ENCODE data around the gene INPP5A. TPM values are rescaled to one million over a fixed set of nuclear protein-coding genes. Genes with fewer than 3 reads are reported as not detected.

INPP5A gene
- total and polyA plus RNA-seq, 7 donors, result 15.1 to 48.8 (median 40.9) TPM

GRCh38 chr10:132526676-132527075, 10.9 kb upstream of the INPP5A start:
- intact Hi-C loops (cut with DNase I), result no loop called here
- peak; percentile 15 to 40 for DNase-seq
- no peak overlapping the region for H3K4me3 ChIP-seq
- 77 to 81% (median 78%) methylated on average over 16 of the region's 16 CpGs for WGBS, 3 donors
- H3K4me1 ChIP-seq, result peaks cover 9% of the 10 kb centered on the region
- no peak overlapping the region for H3K27ac ChIP-seq
- TF ChIP-seq CTCF (IDR thresholded peaks at IDR 0.05), result no peak
- peaks cover 0 to 20% (median 0%) of the 10 kb centered on the region in 3 donors for H3K27me3 ChIP-seq (ENCODE audit: insufficient read depth in 3 of 3, low read length in 2 of 3)
- H3K36me3 ChIP-seq (ENCODE audit: insufficient read depth in 1 of 2, low read depth in 1 of 2), result no peaks in the 10 kb centered on the region
- no peaks in the 10 kb centered on the region for H3K9me3 ChIP-seq
- no peak for ATAC-seq

- Histone ChIP-seq H3K36me3 (ENCODE audit: insufficient read depth in 1 of 2, low read depth in 1 of 2) (no peaks in the 10 kb centered on the region), H3K9me3 (no peaks in the 10 kb centered on the region), H3K4me1 (peaks cover 9% of the 10 kb centered on the region), H3K4me3 (no peak overlapping the region), H3K27me3 (ENCODE audit: insufficient read depth in 3 of 3, low read length in 2 of 3) (peaks cover 0 to 20% (median 0%) of the 10 kb centered on the region in 3 donors), H3K27ac (no peak overlapping the region)
- 43 to 45% (median 44%) methylated on average over 21 of the region's 21 CpGs for WGBS, 3 donors
- peak; percentile 9 to 33 for DNase-seq
- TF ChIP-seq CTCF (IDR thresholded peaks at IDR 0.05), result no peak
- ATAC-seq, result peak; percentile 45 to 79 (median 69)
- intact Hi-C loops (cut with DNase I), result no loop called here
These were observed 10.1 kb upstream of the INPP5A start for GRCh38 chr10:132527339-132528063.

- ATAC-seq, result peak; percentile 44 to 59 (median 54)
- peaks cover 0 to 20% (median 0%) of the 10 kb centered on the region in 3 donors for H3K27me3 ChIP-seq (ENCODE audit: insufficient read depth in 3 of 3, low read length in 2 of 3)
These were observed 9.4 kb upstream of the INPP5A start for GRCh38 chr10:132528064-132528691.

GRCh38 chr10:132532179-132532578, 5.4 kb upstream of the INPP5A start:
- WGBS, 3 donors, result 59 to 76% (median 68%) methylated on average over 6 of the region's 6 CpGs
- intact Hi-C loops (cut with DNase I), result no loop called here
- no peak for TF ChIP-seq CTCF (IDR thresholded peaks at IDR 0.05)
- DNase-seq, result no peak
- no peaks in the 10 kb centered on the region for H3K9me3 ChIP-seq
- no peak overlapping the region for H3K4me3 ChIP-seq
- no peak overlapping the region for H3K27ac ChIP-seq
- no peak for ATAC-seq
- peaks cover 23% of the 10 kb centered on the region for H3K4me1 ChIP-seq
- no peaks in the 10 kb centered on the region for H3K36me3 ChIP-seq (ENCODE audit: insufficient read depth in 1 of 2, low read depth in 1 of 2)
- H3K27me3 ChIP-seq (ENCODE audit: insufficient read depth in 3 of 3, low read length in 2 of 3), result peaks cover 0 to 20% (median 0%) of the 10 kb centered on the region in 3 donors

More at GRCh38 chr10:132528064-132528691, 9.4 kb upstream of the INPP5A start:
- no peak for TF ChIP-seq CTCF (IDR thresholded peaks at IDR 0.05)
- peak in 1 of 2 donors; percentile 48 for DNase-seq
- no peak overlapping the region for H3K4me3 ChIP-seq
- peaks cover 9% of the 10 kb centered on the region for H3K4me1 ChIP-seq
- H3K9me3 ChIP-seq, result no peaks in the 10 kb centered on the region
- no peaks in the 10 kb centered on the region for H3K36me3 ChIP-seq (ENCODE audit: insufficient read depth in 1 of 2, low read depth in 1 of 2)
- 8 to 10% (median 10%) methylated on average over 11 of the region's 11 CpGs for WGBS, 3 donors
- intact Hi-C loops (cut with DNase I), result no loop called here
- no peak overlapping the region for H3K27ac ChIP-seq
